ENCODE data around the gene PPAT. TPM values are rescaled to one million over a fixed set of nuclear protein-coding genes. Genes with fewer than 3 reads are reported as not detected.

PPAT gene
- total and polyA plus RNA-seq, 2 donors (not counting 3 experiments of a cell fraction or from before 2014, with no cell fraction given), result 4.3 to 25.5 TPM

DNA sequence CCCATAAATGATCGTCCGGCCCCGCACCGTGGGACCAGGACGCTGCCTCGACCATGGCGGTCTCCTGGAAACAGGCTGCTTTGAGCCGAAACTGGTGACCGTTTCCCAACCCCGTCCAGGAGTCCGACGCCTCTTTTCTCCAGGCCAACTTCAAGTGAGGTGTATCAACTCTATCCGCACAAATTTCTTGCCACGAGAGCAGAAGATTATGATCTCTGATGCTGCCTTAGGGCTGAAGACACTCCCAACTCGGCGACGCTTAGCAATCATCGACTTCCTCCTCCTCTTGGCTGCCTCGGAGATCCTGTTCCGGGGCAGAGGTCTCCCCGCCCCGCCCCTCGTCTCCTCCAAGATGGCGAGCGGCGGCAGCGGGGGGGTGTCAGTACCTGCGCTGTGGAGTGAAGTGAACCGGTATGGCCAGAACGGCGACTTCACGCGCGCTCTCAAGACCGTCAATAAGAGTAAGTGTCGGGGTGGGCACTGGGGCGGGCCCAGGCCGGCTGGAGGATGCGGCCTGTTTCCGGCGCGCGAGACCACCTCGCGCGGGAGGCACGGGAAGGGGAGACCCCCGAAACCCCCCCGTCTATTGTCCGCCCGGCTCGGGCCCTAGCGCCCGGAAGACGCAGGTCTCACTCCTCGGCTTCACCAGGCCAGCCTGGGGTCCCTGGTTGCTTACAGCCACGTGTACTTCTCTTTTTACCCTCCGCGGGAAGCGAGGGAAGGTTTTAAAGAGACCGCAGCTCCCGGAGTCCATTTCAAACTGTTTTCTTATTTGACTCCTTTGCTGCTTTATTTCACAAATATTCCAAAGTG is 32.1 kb upstream of the PPAT start, which contains the start of gene SRP72:
SRP72 (plus strand) TSS at position 334 of the 813 bp plus-strand sequence; CDS start at position 353, 19 bp downstream.
- H3K36me3 ChIP-seq (ENCODE audit: control insufficient read depth in 2 of 2, extremely low read depth in 1 of 2, insufficient read depth in 2 of 2, low read length in 2 of 2), result peaks cover 4 to 8% of the 10 kb centered on the region in 2 experiments
- H3K27ac ChIP-seq (ENCODE audit: insufficient read depth, low read depth, low read length), result peak within 1 kb of the TSS; percentile 94
- H3K9ac ChIP-seq (replicated peaks; ENCODE audit: extremely low read depth, insufficient read depth, low read length), result peak within 1 kb of the TSS; percentile 98
- TSS peak; percentile 65 for BruUV-seq (replicated peaks)
- peaks cover 27% of the 10 kb centered on the region for H3K4me1 ChIP-seq (ENCODE audit: control insufficient read depth, extremely low read depth, insufficient read depth, low read length)
- DNase-seq (ENCODE audit: low read depth, low spot score) (peak; percentile 91), FAIRE-seq (peak; percentile 77)
- peak within 1 kb of the TSS; percentile 89 for H2AFZ ChIP-seq (ENCODE audit: low read depth, low read length)
- intact Hi-C loops (cut with micrococcal nuclease), result loop anchor here (1.0 to 2.0 kb wide), 5 partner anchors 32 to 519 kb away; partner anchors contain the start of genes AASDH, ARL9, CEP135 and PPAT
- no peaks in the 10 kb centered on the region for H3K9me3 ChIP-seq (replicated peaks; ENCODE audit: control insufficient read depth, insufficient read depth, low read length)
- H3K27me3 ChIP-seq (ENCODE audit: control insufficient read depth in 2 of 2, insufficient read depth in 2 of 2, low read length in 2 of 2), result no peaks in the 10 kb centered on the region
- TF ChIP-seq MYC (IDR thresholded peaks at IDR 0.05; ENCODE audit: low read depth, low read length) (peak; percentile 1), GATA2 (IDR thresholded peaks at IDR 0.05; ENCODE audit: insufficient read depth, insufficient read length, low read depth, low read length) (peak; percentile 81), POLR2AphosphoS5 (IDR thresholded peaks at IDR 0.05; ENCODE audit: insufficient read depth, low read depth, low read length) (peak; percentile 77), FOS (IDR thresholded peaks at IDR 0.05; ENCODE audit: borderline replicate concordance, insufficient read depth, low read length) (no peak), POLR2A (IDR thresholded peaks at IDR 0.05; ENCODE audit: low read depth, low read length) (peak; percentile 90), JUN (IDR thresholded peaks at IDR 0.05; ENCODE audit: borderline replicate concordance, insufficient read depth, insufficient read length, low read depth) (no peak)
- dilution Hi-C loops (cut with MboI; ENCODE audit: extremely low pct_ligation_motif_present, low sequenced_read_pairs), result no loop called here
- no peaks in the 10 kb centered on the region for H4K20me1 ChIP-seq (replicated peaks; ENCODE audit: control insufficient read depth, extremely low read depth, insufficient read depth, low read length)
- ChIA-PET POLR2A (interaction anchor here (1.1 to 1.4 kb wide), 2 partner anchors 31 to 32 kb away, joined by 3 read pairs; partner anchors contain the start of gene PPAT), CTCF (interaction anchor here (0.6 to 1.7 kb wide), 8 partner anchors 11 to 519 kb away, joined by 3 to 7 read pairs (median 4); partner anchors contain the start of gene CEP135)
- H3K79me2 ChIP-seq (ENCODE audit: control insufficient read depth, insufficient read depth, low read length), result peaks cover 64% of the 10 kb centered on the region
- H3K4me2 ChIP-seq (ENCODE audit: insufficient read depth, low read length), result peak within 1 kb of the TSS; percentile 99
- peak within 1 kb of the TSS; percentile 67 to 99 (median 98) for H3K4me3 ChIP-seq (replicated peaks in 1 of 3; ENCODE audit: insufficient read depth in 1 of 3, low read depth in 1 of 3, low read length in 3 of 3)
- H3K9me1 ChIP-seq (replicated peaks; ENCODE audit: control insufficient read depth, extremely low read depth, insufficient read depth, low read length), result no peaks in the 10 kb centered on the region
